WI38 (cell line): Measurements from ENCODE around the gene EXOC3.

Experiments
- H3K4me3 ChIP-seq: 2 replicates; pipeline ENCODE4 v1.5.1; 2011; ENCODE audit warnings: low read depth, mild to moderate bottlenecking, control low read depth, low read length
- TF ChIP-seq, protein P1 (sequence below): IDR thresholded peaks from 2 replicates; pipeline ENCODE4 v1.5.1; 2012; ENCODE audit warnings: low read depth, mild to moderate bottlenecking, control low read depth, low read length

EXOC3 gene

DNA sequence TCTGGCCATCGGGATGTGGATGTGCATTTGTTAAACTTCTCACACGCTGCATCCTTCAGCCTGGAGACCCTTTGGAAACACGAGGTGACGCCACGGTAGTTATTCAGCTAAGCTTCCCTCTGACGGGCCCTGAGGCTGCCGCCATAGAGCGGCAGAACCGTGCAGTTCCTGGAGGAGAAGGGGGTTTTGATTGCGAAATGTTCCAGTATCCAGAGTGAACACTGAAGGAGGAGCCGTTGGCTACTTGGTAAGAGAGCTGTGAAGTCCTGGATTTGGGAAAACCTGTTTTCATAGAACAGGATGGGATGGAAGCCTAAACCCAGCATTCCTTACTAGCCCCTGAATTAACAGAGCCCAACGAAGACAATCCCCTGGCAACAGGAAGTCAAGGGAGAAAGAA, 23.0 kb upstream of the EXOC3 start:
- TF ChIP-seq, protein P1, sequence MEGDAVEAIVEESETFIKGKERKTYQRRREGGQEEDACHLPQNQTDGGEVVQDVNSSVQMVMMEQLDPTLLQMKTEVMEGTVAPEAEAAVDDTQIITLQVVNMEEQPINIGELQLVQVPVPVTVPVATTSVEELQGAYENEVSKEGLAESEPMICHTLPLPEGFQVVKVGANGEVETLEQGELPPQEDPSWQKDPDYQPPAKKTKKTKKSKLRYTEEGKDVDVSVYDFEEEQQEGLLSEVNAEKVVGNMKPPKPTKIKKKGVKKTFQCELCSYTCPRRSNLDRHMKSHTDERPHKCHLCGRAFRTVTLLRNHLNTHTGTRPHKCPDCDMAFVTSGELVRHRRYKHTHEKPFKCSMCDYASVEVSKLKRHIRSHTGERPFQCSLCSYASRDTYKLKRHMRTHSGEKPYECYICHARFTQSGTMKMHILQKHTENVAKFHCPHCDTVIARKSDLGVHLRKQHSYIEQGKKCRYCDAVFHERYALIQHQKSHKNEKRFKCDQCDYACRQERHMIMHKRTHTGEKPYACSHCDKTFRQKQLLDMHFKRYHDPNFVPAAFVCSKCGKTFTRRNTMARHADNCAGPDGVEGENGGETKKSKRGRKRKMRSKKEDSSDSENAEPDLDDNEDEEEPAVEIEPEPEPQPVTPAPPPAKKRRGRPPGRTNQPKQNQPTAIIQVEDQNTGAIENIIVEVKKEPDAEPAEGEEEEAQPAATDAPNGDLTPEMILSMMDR, result no peak
- H3K4me3 ChIP-seq, result no peak overlapping the region

DNA sequence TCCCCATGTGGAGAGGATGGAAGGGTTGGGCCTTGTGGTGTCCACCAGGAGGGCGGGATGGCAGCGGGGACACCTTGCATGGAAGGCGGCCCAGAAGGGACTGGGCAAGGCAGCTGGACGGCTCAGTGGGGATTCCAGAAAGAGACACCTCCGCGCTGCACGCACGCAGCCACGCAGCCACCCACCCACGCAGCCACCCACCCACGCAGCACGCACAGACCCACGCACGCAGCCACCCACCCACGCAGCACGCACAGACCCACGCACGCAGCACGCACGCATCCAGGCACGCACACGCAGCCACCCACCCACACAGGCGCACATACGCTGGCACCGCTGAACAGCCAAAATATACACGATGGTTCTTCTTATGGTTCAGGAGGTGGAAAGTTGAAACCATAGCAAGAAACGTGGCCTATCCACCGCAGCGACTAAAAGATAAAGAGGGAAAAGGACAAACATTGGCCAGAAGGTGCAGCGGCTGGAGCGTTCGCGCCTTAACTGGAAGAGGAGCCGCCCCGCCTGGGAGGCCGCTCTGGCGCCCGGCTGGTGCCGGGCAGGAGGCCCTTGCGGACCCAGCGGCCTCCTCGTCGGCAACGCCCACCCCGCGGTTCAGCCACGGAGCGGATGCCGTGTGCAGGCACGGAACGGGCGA, 22.2 kb upstream of the EXOC3 start:
- TF ChIP-seq, protein P1, result no peak
- no peak overlapping the region for H3K4me3 ChIP-seq

DNA sequence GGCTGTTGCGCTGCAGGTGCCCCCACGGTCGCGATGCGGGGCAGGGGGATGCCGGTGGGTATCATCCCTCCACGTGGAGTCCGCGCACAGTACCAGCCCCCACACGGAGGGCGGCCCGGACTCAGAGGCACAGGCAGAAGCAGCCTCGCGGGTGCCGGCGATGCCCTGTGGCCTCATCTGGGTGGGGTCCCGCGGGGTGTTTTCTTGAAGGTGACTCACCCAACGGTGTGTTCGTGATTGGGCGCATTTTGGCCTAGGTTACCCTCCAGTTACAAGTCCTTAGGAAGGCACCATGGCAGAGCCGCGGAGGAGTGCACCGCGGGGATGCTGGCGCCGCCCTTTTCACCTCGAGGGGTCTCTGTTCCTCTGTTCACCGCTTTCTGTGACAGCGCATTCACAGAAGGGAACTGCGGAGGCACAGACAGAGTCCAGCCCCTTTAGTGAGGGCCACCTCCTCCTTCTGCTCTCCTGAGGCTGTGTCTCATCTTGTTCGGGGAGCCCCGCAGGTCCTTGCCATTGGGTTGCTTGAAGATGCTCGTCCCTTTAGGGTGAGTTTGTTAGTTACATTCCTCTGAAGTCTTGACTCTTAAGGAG, 21.6 kb upstream of the EXOC3 start:
- H3K4me3 ChIP-seq, result no peak overlapping the region
- TF ChIP-seq, protein P1, result no peak

DNA sequence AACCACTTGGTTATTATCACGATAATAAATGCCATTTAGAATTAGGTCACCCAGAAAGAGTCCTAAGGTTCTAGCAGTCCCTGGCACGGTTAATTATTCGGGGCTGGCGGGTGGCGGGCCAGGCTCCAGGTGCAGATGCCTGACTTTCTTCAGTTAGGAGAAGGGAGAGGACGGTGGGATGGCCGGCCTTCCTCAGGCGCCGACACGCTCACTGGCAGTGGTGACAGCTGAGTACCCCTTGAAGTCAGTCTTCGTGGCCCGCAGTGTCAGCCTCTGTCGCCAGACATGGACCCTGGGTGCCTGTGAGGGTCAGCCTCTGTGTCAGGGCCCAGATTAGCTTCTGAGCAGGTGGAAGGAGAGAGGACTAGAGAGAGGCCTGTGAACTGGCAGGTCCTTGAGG, 21.1 kb upstream of the EXOC3 start:
- TF ChIP-seq, protein P1, result no peak
- H3K4me3 ChIP-seq, result no peak overlapping the region

DNA sequence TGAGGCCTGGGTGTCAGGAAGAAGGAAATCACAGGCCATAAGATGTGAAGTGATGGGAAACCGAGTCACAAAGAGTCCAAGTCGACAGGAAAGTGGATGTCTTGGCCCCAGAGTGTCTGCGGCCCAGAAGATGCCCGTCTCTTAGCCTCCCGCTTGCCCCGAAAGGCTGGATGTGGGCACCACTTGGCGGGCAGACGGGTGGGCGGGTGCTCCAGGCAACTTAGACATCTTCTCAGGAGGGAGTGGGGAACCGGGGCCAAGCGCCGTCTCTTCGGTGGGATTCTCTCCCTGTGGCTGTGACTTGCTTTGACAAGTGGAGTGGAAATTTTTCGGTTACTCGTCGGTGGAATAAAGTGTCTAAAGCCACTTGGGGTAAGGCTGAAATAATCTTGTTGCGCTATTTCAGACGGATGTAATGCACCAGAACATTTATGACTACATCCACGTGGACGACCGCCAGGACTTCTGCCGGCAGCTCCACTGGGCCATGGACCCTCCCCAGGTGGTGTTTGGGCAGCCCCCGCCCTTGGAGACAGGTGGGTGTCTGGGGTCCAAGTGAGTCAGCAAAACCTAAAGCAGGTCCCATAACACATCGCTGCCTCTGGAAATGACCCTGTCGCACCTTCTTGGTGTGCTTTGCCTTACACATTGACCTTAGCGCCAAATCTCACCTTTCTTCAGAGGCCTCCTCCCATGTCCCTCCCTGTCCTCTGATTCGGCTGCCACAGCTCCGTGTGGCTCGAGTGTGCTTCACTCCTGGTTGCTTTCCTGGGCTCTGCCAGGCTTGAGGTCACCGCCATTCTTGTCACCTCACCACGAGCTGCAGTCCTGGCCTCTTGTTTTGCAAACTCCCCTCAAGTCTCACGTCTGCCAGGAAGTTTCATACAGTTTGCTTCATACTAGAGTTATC, 20.4 kb upstream of the EXOC3 start:
- H3K4me3 ChIP-seq, result no peak overlapping the region
- TF ChIP-seq, protein P1, result no peak

DNA sequence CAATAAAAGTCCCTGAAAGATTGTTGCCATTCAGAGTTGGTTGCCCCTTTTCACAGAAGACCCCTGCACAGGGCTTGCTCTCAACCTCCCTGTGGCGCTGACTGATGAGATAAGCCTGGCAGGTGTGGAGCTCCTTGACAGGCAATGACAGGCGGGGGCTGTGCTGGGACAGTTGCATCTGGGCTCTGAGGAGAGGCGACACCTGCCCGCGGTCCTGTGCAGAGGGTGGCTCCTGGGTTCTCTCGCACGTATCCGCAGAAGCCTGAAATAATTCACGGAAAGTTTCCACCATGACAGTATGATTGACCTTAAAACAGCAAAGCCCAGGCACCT, 19.8 kb upstream of the EXOC3 start:
- TF ChIP-seq, protein P1, result no peak
- no peak overlapping the region for H3K4me3 ChIP-seq
